Measurements from ENCODE around the gene TLCD1. TPM values are rescaled to one million over a fixed set of nuclear protein-coding genes. Genes with fewer than 3 reads are reported as not detected.

TLCD1 gene
- polyA plus RNA-seq, 2 of the 4 experiments (the other 2 are of a cell fraction): 36.7 to 83.3 TPM

DNA sequence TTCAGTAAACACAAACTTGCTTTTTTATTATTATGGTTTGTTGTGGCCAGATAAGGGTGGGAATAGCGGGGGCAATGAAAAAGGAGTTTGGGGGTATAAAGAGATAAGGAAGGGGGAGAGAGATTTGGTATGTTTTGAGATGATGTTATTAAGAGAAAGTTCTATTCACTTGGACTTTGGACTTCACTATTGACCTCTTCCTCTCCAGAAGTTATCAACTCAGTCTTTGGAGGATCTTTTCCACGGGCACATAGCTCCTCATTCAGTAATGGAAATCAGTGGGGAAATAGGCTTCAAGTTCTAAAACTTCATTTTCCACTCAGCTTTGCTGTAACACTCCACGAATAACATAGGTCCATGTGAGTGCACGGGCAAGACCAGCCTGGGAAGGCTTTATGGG lies 37.6 kb downstream of the TLCD1 start:
- Histone ChIP-seq H3K4me1 (no peaks in the 10 kb centered on the region), H3K27ac (no peak overlapping the region), H3K4me2 (no peak overlapping the region), H3K4me3 (no peak overlapping the region), H3K9me3 (no peaks in the 10 kb centered on the region)
- WGBS (ENCODE audit: missing lambda C conversion rate): 95% methylated on average over 4 of the region's 4 CpGs
- ATAC-seq (no peak), DNase-seq (ENCODE audit: low read depth in 1 of 2, low spot score in 1 of 2) (no peak), FAIRE-seq (no peak)
- POLR2A ChIA-PET: no interaction called here
- CTCF ChIA-PET: interaction anchor here (1.0 to 31.4 kb wide), 6 partner anchors 15 to 195 kb away, joined by 3 to 335 read pairs (median 14); partner anchors contain the start of genes BLTP2, NEK8, PROCA1 and TLCD1
- TF ChIP-seq HOXB5 (CRISPR knock-in tag; IDR thresholded peaks at IDR 0.05) (no peak), HEYL (CRISPR knock-in tag; IDR thresholded peaks at IDR 0.05) (no peak), HOXB13 (CRISPR knock-in tag; IDR thresholded peaks at IDR 0.05; ENCODE audit: low read depth) (no peak), NFE2L2 (conservative IDR thresholded peaks at IDR 0.05; ENCODE audit: low read length) (no peak), EHMT2 (IDR thresholded peaks at IDR 0.05; ENCODE audit: low read depth) (no peak), SREBF2 (IDR thresholded peaks at IDR 0.05) (no peak), SMC3 (IDR thresholded peaks at IDR 0.05) (no peak)
- TF ChIP-seq, protein P1, sequence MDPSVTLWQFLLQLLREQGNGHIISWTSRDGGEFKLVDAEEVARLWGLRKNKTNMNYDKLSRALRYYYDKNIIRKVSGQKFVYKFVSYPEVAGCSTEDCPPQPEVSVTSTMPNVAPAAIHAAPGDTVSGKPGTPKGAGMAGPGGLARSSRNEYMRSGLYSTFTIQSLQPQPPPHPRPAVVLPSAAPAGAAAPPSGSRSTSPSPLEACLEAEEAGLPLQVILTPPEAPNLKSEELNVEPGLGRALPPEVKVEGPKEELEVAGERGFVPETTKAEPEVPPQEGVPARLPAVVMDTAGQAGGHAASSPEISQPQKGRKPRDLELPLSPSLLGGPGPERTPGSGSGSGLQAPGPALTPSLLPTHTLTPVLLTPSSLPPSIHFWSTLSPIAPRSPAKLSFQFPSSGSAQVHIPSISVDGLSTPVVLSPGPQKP (IDR thresholded peaks at IDR 0.05; ENCODE audit: low read depth, low read length): no peak

DNA sequence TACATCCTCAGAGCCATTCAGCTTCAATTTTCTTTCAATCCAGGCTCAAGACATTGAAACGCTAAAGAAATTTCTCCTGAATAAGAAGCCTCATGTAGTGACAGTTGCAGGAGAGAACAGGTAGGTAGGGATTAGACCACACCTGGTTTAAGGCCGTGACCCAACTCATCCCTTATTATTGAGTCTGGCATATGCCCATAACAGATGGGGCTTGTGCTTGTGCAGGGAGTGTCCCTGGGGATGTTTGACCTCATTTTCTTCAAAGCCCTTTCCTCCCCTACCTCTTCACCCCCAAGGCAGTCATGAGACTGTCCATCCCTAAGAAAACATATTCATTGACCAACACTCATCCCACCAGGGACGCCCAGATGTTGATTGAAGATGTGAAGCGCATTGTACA lies 39.7 kb downstream of the TLCD1 start:
- no peaks in the 10 kb centered on the region for H3K9me3 ChIP-seq
- no peak overlapping the region for H3K4me2 ChIP-seq
- POLR2A ChIA-PET: no interaction called here
- TF ChIP-seq, protein P2, sequence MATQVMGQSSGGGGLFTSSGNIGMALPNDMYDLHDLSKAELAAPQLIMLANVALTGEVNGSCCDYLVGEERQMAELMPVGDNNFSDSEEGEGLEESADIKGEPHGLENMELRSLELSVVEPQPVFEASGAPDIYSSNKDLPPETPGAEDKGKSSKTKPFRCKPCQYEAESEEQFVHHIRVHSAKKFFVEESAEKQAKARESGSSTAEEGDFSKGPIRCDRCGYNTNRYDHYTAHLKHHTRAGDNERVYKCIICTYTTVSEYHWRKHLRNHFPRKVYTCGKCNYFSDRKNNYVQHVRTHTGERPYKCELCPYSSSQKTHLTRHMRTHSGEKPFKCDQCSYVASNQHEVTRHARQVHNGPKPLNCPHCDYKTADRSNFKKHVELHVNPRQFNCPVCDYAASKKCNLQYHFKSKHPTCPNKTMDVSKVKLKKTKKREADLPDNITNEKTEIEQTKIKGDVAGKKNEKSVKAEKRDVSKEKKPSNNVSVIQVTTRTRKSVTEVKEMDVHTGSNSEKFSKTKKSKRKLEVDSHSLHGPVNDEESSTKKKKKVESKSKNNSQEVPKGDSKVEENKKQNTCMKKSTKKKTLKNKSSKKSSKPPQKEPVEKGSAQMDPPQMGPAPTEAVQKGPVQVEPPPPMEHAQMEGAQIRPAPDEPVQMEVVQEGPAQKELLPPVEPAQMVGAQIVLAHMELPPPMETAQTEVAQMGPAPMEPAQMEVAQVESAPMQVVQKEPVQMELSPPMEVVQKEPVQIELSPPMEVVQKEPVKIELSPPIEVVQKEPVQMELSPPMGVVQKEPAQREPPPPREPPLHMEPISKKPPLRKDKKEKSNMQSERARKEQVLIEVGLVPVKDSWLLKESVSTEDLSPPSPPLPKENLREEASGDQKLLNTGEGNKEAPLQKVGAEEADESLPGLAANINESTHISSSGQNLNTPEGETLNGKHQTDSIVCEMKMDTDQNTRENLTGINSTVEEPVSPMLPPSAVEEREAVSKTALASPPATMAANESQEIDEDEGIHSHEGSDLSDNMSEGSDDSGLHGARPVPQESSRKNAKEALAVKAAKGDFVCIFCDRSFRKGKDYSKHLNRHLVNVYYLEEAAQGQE (IDR thresholded peaks at IDR 0.05): no peak
- no peak for TF ChIP-seq ZFP36 (IDR thresholded peaks at IDR 0.05; ENCODE audit: borderline replicate concordance, partially characterized antibody)
- TF ChIP-seq MAZ (IDR thresholded peaks at IDR 0.05; ENCODE audit: borderline replicate concordance, low read depth, low read length): no peak
- TF ChIP-seq SREBF2 (IDR thresholded peaks at IDR 0.05): no peak
- no peak for TF ChIP-seq ZC3H11A (IDR thresholded peaks at IDR 0.05)
- no peaks in the 10 kb centered on the region for H3K4me1 ChIP-seq
- CTCF ChIA-PET: interaction anchor here (0.6 to 31.4 kb wide), 6 partner anchors 10 to 267 kb away, joined by 3 to 335 read pairs (median 20); partner anchors contain the start of genes BLTP2, NEK8, PROCA1 and TLCD1
- H3K4me3 ChIP-seq: no peak overlapping the region
- 87% methylated on average over 4 of the region's 4 CpGs for WGBS (ENCODE audit: missing lambda C conversion rate)
- no peak overlapping the region for H3K27ac ChIP-seq
- DNase-seq (ENCODE audit: low read depth in 1 of 2, low spot score in 1 of 2) (no peak), ATAC-seq (no peak), FAIRE-seq (no peak)

DNA sequence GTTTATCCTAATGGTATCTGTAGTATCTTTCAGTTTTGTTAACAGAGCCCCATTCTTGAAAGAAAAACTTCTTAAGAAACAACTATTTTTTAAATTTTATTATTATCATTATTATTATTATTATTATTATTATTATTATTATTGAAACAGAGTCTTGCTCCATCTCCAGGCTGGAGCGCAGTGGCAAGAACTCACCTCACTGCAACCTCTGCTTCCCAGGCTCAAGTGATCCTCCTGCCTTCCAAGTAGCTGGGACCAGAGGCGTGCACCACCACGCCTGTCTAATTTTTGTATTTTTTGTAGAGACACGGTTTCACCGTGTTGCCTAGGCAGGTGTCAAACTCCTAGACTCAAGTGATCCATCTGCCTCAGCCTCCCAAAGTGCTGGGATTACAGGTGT lies 40.7 kb downstream of the TLCD1 start:
- H3K4me2 ChIP-seq: no peak overlapping the region
- WGBS (ENCODE audit: missing lambda C conversion rate): 88% methylated on average over 5 of the region's 5 CpGs
- H3K4me1 ChIP-seq: no peaks in the 10 kb centered on the region
- ChIA-PET POLR2A (no interaction called here), CTCF (interaction anchor here (1.1 to 31.4 kb wide), 7 partner anchors 9 to 268 kb away, joined by 3 to 335 read pairs (median 17); partner anchors contain the start of genes BLTP2, NEK8, PROCA1 and TLCD1)
- TF ChIP-seq, protein P3, sequence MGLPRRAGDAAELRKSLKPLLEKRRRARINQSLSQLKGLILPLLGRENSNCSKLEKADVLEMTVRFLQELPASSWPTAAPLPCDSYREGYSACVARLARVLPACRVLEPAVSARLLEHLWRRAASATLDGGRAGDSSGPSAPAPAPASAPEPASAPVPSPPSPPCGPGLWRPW (IDR thresholded peaks at IDR 0.05): no peak
- TF ChIP-seq KDM5A (IDR thresholded peaks at IDR 0.05) (no peak), NFE2L2 (conservative IDR thresholded peaks at IDR 0.05; ENCODE audit: low read length) (no peak), HOXB13 (CRISPR knock-in tag; IDR thresholded peaks at IDR 0.05; ENCODE audit: low read depth) (no peak)
- no peak overlapping the region for H3K4me3 ChIP-seq
- FAIRE-seq (no peak), DNase-seq (ENCODE audit: low read depth in 1 of 2, low spot score in 1 of 2) (no peak), ATAC-seq (no peak)
- H3K9me3 ChIP-seq: no peaks in the 10 kb centered on the region
- H3K27ac ChIP-seq: no peak overlapping the region

DNA sequence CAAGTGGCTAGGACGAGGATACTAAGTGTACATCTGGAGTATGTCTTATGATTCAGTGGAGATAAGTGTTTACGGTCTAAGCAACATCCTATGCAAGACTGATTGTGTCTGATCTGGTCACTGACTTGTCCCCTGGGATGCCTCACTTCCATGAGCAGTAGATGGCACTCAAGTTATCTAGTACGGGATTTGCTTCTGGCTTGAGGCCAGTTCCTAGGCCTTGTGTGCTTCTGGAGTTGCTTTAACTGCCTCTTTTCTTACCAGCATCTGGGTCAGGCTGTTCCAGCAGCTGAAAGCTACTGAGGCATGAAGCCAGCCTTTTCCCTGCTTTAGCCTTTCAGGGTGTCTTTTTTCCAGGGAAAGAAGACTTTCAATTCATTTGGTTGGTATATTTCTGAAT lies 41.1 kb downstream of the TLCD1 start:
- POLR2A ChIA-PET: no interaction called here
- no peaks in the 10 kb centered on the region for H3K9me3 ChIP-seq
- DNase-seq (ENCODE audit: low read depth in 1 of 2, low spot score in 1 of 2) (peak; percentile 63 to 86), ATAC-seq (peak; percentile 81 to 87), FAIRE-seq (peak; percentile 93)
- H3K4me3 ChIP-seq: no peak overlapping the region
- 50% methylated on average over 3 of the region's 3 CpGs for WGBS (ENCODE audit: missing lambda C conversion rate)
- H3K4me1 ChIP-seq: no peaks in the 10 kb centered on the region
- H3K27ac ChIP-seq: no peak overlapping the region
- no peak overlapping the region for H3K4me2 ChIP-seq
- CTCF ChIA-PET: interaction anchor here (1.0 to 31.4 kb wide), 7 partner anchors 9 to 269 kb away, joined by 3 to 335 read pairs (median 4); partner anchors contain the start of genes BLTP2 and PROCA1
- TF ChIP-seq RAD21 (conservative IDR thresholded peaks at IDR 0.05 in 1 of 2, IDR thresholded peaks at IDR 0.05 in 1 of 2) (peak; percentile 79 to 80), JUN (IDR thresholded peaks at IDR 0.05) (no peak), GATA3 (IDR thresholded peaks at IDR 0.05; ENCODE audit: borderline replicate concordance) (no peak), TFCP2L1 (CRISPR knock-in tag; IDR thresholded peaks at IDR 0.05) (no peak), SMC3 (IDR thresholded peaks at IDR 0.05) (peak; percentile 34; the same call in 1 of the 3 replicates), CBX8 (IDR thresholded peaks at IDR 0.05) (no peak)
- TF ChIP-seq, protein P4, sequence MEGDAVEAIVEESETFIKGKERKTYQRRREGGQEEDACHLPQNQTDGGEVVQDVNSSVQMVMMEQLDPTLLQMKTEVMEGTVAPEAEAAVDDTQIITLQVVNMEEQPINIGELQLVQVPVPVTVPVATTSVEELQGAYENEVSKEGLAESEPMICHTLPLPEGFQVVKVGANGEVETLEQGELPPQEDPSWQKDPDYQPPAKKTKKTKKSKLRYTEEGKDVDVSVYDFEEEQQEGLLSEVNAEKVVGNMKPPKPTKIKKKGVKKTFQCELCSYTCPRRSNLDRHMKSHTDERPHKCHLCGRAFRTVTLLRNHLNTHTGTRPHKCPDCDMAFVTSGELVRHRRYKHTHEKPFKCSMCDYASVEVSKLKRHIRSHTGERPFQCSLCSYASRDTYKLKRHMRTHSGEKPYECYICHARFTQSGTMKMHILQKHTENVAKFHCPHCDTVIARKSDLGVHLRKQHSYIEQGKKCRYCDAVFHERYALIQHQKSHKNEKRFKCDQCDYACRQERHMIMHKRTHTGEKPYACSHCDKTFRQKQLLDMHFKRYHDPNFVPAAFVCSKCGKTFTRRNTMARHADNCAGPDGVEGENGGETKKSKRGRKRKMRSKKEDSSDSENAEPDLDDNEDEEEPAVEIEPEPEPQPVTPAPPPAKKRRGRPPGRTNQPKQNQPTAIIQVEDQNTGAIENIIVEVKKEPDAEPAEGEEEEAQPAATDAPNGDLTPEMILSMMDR (IDR thresholded peaks at IDR 0.05): peak; percentile 58
